Fibroblast of peridontal ligament (primary cell): ENCODE measurements around the gene GALE.
"Not testable (repeated sequence)": the region's sequence is repeated elsewhere in the genome, so short reads cannot be mapped to it uniquely, and the experiment has no call there.

ENCODE experiments used
- DNase-seq: peaks from one replicate; pipeline ENCODE4 v3.0.0-alpha.2; 2010; ENCODE audit errors: extremely low read depth

Gene GALE

DNA sequence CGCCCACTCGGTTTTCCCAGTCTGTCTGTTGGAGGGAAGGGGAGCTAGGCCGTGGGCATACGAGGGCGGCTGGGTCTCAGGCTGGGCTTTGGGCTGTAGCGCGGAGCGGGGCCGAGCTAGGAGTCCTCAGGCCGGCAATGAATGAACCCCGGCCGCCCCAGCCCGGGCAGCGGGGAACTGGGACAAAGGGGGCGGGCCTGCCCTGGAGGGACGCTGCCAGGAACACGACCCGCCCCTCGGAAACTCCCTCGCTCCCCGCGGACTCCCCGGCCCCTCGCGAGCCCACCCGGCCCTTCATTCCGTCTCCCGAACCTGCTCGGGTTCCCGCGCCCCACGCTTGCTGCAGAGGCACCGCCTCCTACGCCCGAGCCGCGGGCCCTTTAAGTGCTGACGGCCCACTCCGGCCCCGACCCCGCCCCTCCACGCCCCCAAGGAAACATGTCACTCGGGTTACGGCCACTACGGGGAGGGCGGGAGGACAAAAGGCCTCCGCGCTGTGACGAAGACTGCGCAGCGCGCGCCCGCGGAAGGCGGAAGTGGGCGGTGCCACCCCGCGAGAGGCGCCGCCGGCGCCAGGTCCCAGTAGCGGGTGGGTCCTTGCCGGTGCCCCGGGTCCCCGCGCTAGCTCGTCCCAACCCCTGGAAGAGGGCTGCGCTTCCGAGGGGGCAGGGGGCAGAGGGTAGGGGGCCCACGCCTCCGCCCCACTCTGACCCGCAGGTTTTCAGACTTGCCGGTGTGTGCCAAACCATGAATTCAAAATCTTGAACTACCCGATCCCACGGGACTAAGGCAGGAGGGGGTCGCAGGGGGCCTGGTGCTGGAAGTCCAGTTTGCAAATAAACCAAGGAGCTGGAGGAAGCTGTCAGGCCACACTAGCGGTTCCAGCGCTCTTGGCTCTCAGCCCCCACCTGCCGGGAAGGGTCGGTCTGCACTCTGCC, at the start of gene GALE:
Gene GALE (minus strand): TSS at position 355 of the 938 bp plus-strand sequence. CDS start 1,747 bp downstream, outside the sequence.
- peak; percentile 87 for DNase-seq

DNA sequence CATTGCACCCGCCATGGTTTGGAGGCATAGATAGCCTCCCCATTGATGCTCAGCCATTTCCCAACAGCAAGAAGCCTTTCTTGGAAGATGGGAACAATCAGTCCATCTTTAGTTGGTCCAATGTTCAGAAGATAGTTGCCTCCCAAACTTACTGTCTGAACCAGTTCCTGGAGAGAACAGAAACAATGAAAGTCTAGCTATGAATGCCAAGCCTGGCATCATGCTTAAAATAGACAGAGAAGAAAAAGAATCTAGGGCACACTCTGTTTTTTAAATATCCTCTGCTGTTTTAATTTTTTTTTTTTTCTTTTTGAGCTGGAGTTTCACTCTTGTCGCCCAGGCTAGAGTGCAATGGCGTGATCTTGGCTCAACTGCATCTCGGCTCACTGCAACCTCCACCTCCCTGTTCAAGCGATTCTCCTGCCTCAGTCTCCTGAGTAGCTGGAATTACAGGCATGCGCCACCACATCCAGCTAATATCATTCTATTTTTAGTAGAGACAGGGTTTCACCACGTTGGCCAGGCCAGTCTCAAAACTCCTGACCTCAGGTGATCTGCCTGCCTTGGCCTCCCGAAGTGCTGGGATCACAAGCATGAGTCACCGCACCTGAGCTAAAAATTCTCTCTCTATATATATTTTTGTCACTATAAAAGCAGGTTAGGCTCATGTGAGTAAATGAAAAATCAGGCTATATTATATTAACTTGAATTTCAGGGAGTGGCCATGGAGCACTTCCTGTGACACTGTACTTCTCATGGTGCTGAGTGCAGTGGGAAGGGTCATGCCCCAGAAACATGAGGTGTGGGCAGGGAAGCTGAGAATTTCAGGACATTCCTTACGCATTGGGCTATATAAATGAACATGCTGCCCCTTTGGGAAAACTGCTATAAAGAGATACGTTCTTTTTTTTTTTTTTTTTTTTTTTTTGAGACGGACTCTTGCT, 48.4 kb upstream of the GALE start:
- no peak for DNase-seq

DNA sequence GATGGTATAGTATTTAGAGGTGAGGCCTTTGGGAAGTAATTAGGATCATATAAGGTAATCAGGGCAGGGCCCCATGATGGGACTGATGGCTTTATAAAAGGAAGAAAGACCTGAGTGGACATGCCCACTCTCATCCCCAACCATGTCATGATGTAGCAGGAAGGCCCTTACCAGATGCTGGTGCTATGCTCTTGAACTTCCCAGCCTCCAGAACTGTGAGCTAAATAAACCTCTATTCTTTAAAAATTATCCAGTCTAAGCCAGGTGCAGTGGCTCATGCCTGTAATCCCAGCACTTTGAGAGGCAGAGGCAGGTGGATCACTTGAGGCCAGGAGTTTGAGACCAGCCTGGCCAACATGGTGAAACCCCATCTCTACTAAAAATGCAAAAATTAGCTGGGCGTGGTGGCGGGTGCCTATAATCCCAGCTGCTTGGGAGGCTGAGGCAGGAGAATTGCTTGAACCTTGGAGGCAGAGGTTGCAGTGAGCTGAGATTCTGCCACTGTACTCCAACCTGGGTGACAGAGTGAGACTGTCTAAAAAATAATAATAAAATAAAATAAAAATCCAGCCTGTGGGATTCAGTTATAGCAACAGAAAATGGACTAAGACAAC, 47.0 kb upstream of the GALE start:
- not testable (repeated sequence) for DNase-seq

DNA sequence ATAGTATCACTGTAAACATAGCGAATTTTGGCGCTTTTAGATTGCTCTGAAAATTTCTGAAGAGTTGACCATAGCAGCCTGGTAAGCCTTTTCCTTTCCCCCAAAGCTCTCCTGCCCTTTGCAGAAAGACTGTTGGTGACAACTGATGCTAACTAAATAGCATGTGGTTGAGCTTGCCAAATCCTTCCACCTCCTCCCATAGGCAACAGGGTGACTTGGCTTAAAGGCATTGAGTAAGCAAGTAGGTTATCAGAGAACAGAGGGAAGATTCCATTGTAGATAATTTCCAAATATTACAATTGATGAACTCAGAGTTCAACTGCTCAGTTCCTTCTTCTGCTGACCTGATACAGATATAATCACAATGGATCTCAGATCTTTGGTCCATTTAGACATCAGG, 44.6 kb upstream of the GALE start:
- DNase-seq = no peak

GRCh38 chr1:23843644-23844043, 43.1 kb upstream of the GALE start:
- DNase-seq = no peak

- peak; percentile 17 for DNase-seq
These were observed 37.9 kb upstream of the GALE start for GRCh38 chr1:23838401-23838866.

DNA sequence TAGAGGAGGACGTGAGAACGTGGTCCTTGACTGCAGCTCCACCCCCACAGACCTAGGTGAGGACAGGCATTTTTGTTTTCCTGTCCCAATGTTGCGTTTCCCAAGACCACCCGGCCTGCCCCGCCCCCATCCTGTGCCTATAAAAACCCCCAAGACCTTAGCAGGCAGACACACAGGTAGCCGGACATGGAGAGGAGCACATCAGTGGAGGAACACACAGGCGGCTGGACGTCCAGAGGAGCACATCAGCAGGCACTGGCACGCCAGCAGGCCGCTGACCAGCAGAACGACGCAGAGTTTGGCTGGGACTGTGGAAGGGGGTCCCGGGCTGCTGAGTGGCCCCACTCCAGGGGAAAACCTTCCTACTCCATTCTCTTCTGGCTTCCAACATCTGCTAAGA, 37.4 kb upstream of the GALE start:
- DNase-seq = no peak

DNA sequence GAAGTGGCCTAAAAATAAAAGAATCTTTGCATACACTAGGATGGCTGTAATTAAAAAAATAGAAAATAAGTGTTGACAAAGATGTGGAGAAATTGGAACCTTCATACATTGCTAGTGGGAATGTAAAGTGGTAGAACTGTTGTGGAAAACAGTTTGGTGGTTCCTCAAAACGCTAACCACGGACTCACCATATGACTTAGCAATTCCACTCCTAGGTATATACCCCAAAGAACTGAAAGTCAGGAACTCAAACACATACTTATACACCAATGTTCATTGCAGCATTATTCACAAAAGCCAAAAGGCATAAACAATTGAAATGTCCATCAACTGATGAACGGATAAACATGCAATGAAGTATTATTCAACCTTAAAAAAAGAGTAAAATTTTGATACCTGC, 35.5 kb upstream of the GALE start:
- DNase-seq = no peak

DNA sequence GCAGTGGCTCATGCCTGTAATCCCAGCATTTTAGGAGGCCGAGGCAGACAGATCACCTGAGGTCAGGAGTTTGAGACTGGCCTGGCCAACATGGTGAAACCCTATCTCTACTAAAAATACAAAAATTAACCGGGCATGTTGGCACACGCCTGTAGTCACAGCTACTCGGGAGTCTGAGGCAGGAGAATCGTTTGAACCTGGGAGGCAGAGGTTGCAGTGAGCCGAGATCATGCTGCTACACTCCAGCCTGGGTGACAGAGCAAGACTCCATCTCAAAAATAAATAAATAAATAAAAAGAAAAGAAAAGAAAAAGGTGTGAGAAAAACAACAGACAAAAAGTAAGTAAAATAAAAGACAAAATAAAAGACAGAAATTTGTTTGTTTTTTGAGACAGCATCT, 33.6 kb upstream of the GALE start:
- not testable (repeated sequence) for DNase-seq

DNA sequence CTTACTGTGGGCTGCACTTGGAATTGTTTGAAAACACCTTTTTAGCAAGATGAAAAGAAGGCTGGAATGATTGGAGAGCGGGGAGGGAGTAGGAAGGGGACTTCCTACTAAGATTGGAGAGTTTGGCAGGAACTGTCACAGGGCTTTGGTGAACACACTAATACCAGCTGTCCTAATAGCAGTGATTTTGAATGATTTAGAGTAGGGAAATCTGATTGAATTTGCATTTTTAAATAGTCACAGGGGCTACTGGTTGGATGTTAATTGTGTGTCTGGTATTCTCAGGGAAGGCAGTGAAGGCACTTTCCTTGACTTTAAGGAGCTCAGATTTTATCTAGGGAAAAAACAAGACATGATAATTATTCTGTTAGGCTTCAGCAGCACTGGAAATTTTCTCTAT, 27.2 kb upstream of the GALE start:
- DNase-seq = no peak

GRCh38 chr1:23826590-23826989, 26.0 kb upstream of the GALE start:
- DNase-seq = not testable (repeated sequence)

- peak; percentile 7 for DNase-seq
These were observed 25.4 kb upstream of the GALE start for GRCh38 chr1:23825762-23826522.

DNA sequence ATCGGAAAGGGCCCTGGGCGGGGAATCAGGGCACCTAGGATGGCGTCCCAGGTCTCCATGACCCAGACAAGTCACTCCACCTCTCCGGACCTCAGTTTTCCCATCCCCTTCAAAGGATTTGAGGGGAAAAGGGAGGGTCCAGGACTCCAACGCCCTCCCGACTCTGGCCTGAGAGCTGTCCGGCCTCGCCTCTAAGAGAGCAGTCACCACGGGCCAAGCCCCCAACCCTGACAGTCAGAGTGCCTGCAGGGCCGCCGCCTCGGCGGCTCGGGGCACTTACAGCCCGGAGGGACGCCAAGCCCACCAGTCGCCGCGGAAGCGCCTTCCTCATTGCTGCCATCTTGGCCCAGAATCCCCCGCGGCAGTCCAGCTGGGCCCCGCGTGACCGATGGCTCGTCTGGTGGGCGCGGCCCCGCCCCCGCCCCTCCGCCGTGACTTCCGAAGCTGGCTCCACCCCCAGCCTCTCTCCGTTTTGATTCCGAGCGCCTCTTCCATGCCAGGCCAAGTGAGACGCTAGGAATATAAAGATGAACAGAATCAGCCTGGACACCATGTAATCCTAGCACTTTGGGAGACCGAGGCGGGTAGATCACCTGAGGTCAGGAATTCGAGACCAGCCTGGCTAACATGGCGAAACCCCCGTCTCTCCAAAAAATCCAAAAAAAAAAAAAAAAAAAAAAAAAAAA, 24.7 kb upstream of the GALE start, which contains the start of gene HMGCL:
Gene HMGCL (minus strand): TSS at position 354 of the 686 bp plus-strand sequence. CDS start 14 bp downstream, at position 340.
- DNase-seq = peak; percentile 84

DNA sequence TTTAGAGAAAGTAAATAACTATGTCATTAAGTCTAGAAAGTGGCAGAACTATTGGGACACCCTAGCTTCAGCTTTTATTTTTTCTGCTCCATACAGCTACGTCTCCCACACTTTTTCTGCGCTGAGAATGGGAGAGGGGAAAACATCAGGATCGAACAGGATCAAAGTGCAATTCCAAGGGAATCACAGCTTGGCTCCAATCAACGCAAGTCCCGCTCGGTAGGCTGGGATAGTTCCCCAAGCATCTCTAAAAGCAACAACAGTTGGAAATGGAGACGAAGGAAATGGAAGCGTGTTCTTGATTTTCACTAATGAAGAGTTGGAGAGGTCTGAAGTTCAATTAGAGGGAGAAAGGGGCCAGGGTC, 24.1 kb upstream of the GALE start:
- peak; percentile 21 for DNase-seq

DNA sequence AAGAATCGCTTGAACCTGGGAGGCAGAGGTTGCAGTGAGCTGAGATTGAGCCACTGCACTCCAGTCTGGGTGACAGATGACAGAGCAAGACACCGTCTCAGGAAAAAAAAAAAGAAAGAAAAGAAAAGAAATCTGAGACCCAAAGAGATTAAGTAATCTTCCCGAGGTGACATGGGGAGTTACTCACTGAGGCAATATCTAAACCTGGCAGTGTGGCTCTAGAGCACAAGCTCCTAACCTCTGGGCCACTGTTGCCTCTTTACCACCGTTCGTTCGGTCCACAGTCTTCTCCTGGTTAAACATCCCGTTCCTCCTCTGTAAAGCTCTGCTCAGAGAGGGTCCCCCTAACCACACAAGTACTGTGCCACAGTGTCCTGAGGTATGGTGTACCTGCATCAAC, 23.2 kb upstream of the GALE start:
- DNase-seq = no peak

- no peak for DNase-seq
These were observed 17.1 kb upstream of the GALE start for GRCh38 chr1:23817633-23818032.

DNA sequence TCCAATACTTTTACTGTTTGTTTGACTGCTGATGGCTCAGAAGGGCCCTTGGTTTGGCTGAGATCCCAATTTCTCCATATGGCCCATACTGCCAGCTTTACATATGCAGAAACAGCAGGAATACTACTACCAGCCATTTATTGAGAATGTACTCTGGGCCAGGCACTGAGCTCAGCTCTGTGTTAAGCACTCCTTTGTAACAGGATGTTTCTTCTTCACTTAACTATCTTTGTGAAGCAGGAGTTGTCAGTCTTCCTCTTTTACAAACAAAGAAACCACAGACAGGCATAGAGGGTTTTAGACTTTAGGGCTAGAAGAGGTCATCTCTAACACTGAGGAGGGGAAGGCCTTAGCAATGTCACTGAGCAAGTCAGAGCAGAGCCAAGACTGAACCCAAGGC, 16.4 kb upstream of the GALE start:
- DNase-seq = no peak

GRCh38 chr1:23816361-23816760, 15.8 kb upstream of the GALE start:
- DNase-seq = no peak

DNA sequence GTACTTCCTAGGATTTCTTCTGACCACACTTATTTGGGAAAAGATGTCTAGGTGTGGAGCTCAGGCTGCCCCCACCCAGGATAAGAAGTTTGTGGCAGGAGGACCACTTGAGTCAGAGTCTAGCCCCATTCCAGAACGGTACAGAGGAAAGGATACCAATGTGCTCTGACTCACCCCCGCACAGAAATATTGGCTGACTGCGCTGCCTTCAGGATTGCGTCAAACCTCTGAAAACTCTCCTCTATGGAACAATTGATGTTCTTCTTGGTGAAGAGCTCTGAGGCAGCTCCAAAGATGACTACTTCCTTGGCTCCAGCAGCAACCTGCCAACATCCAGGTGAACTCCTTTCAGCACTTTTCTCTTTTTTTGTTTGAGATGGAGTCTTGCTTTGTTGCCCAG, 13.5 kb upstream of the GALE start:
- DNase-seq = no peak

- peak; percentile 31 for DNase-seq
These were observed 10.4 kb upstream of the GALE start for GRCh38 chr1:23810818-23811540.
